WTC11 (cell line): ENCODE measurements around the gene TDP2. TPM values are rescaled to one million over a fixed set of nuclear protein-coding genes. Genes with fewer than 3 reads are reported as not detected.
A peak's percentile ranks its signal among the peaks of the same experiment; 100 is the strongest.

Experiments used
- ATAC-seq: fragments of 200-7000 bp; cut with Tn5 transposase; 2 replicates; pipeline ENCODE4 v1.10.0; 2021; ENCODE audit warnings: mild to moderate bottlenecking, moderate library complexity
- CTCF ChIA-PET: fragments of 300-600 bp; sonication (Branson Sonifier 250); formaldehyde crosslinking; loops from one replicate; lab custom pipeline; 2021; ENCODE audit warnings: antibody characterized with exemption; lab: Charles Lee
- POLR2A ChIA-PET: fragments of 350-600 bp; sonication (Branson Sonifier 250); formaldehyde crosslinking; loops from one replicate; lab custom pipeline; 2021; ENCODE audit warnings: antibody characterized with exemption; lab: Charles Lee
- DNase-seq: peaks from one replicate; pipeline ENCODE4 v3.0.0; 2021; ENCODE audit warnings: low spot score
- H3K27ac Mint-ChIP-seq: 2 replicates; pipeline ENCODE4 v1.8.0; 2021; ENCODE audit warnings: mixed read lengths
- H3K27me3 Mint-ChIP-seq: 2 replicates; pipeline ENCODE4 v1.8.0; 2021; ENCODE audit warnings: low read depth, mild to moderate bottlenecking, moderate library complexity, mixed read lengths
- H3K36me3 Mint-ChIP-seq: 2 replicates; pipeline ENCODE4 v1.8.0; 2021; ENCODE audit warnings: mixed read lengths
- H3K4me1 Mint-ChIP-seq: 2 replicates; pipeline ENCODE4 v1.8.0; 2022; ENCODE audit warnings: mixed read lengths
- H3K4me3 Mint-ChIP-seq: 2 replicates; pipeline ENCODE4 v1.8.0; 2021; ENCODE audit warnings: mild to moderate bottlenecking, moderate library complexity, mixed read lengths
- H3K9me3 Mint-ChIP-seq: 2 replicates; pipeline ENCODE4 v1.8.0; 2021; ENCODE audit warnings: mixed read lengths
- CREM ChIP-seq: sonication (generic); formaldehyde crosslinking; IDR thresholded peaks from 2 replicates; pipeline ENCODE4 v1.8.1; 2022; ENCODE audit warnings: mild to moderate bottlenecking, missing genetic modification reagents, moderate library complexity
- ETV6 ChIP-seq: sonication (generic); formaldehyde crosslinking; IDR thresholded peaks from 2 replicates; pipeline ENCODE4 v1.8.1; 2022; ENCODE audit warnings: mild to moderate bottlenecking, missing genetic modification reagents
- GRHL2 ChIP-seq: fragments of 250-450 bp; sonication (Bioruptor Pico); IDR thresholded peaks from 2 replicates; pipeline ENCODE4 v1.8.0; 2022; ENCODE audit warnings: mild to moderate bottlenecking, moderate library complexity; ENCODE audit not compliant: insufficient replicate concordance, severe bottlenecking
- MYBL2 ChIP-seq: sonication (generic); formaldehyde crosslinking; IDR thresholded peaks from 2 replicates; pipeline ENCODE4 v1.8.1; 2023; ENCODE audit warnings: mild to moderate bottlenecking, moderate library complexity, missing genetic modification reagents
- NFATC4 ChIP-seq: fragments of 250-450 bp; sonication (Bioruptor Pico); IDR thresholded peaks from 2 replicates; pipeline ENCODE4 v1.9.0; 2021; ENCODE audit warnings: mild to moderate bottlenecking
- NFE2L1 ChIP-seq: sonication (generic); formaldehyde crosslinking; IDR thresholded peaks from 2 replicates; pipeline ENCODE4 v1.8.1; 2023; ENCODE audit warnings: missing genetic modification reagents
- NR3C1 ChIP-seq: sonication (generic); formaldehyde crosslinking; conservative IDR thresholded peaks from 2 replicates; pipeline ENCODE4 v1.8.1; 2023; ENCODE audit warnings: low read depth, mild to moderate bottlenecking, missing genetic modification reagents
- OVOL2 ChIP-seq: fragments of 250-450 bp; sonication (Bioruptor Pico); IDR thresholded peaks from 2 replicates; pipeline ENCODE4 v1.9.0; 2021; ENCODE audit warnings: mild to moderate bottlenecking, borderline replicate concordance
- RELA ChIP-seq: sonication (generic); formaldehyde crosslinking; IDR thresholded peaks from 2 replicates; pipeline ENCODE4 v1.8.1; 2022; ENCODE audit warnings: missing genetic modification reagents, mild to moderate bottlenecking, borderline replicate concordance
- SMAD3 ChIP-seq: sonication (generic); formaldehyde crosslinking; IDR thresholded peaks from 2 replicates; pipeline ENCODE4 v1.8.0; 2022; ENCODE audit warnings: missing genetic modification reagents, mild to moderate bottlenecking, borderline replicate concordance
- TEAD1 ChIP-seq: sonication (generic); formaldehyde crosslinking; IDR thresholded peaks from 2 replicates; pipeline ENCODE4 v1.8.0; 2022; ENCODE audit warnings: mild to moderate bottlenecking, missing genetic modification reagents
- TEAD4 ChIP-seq: sonication (generic); formaldehyde crosslinking; IDR thresholded peaks from 2 replicates; pipeline ENCODE4 v1.8.0; 2022; ENCODE audit warnings: mild to moderate bottlenecking, missing genetic modification reagents
- ZNF121 ChIP-seq: sonication (generic); formaldehyde crosslinking; IDR thresholded peaks from 2 replicates; pipeline ENCODE4 v1.8.0; 2023; ENCODE audit warnings: missing genetic modification reagents
- ZNF396 ChIP-seq: fragments of 250-450 bp; sonication (Bioruptor Pico); IDR thresholded peaks from 2 replicates; pipeline ENCODE4 v1.8.0; 2021; ENCODE audit warnings: mild to moderate bottlenecking, moderate library complexity, borderline replicate concordance
- ZNF416 ChIP-seq: fragments of 250-450 bp; sonication (Bioruptor Pico); IDR thresholded peaks from 2 replicates; pipeline ENCODE4 v1.9.0; 2021; ENCODE audit warnings: mild to moderate bottlenecking, inconsistent platforms
- total RNA-seq: library from RNA; stranded (reverse); gene quantifications from 3 replicates; pipeline ENCODE4 v1.2.3, GENCODE V29; 2021
- TF ChIP-seq, protein P1 (sequence below): sonication (generic); formaldehyde crosslinking; IDR thresholded peaks from 2 replicates; pipeline ENCODE4 v1.8.0; 2023; ENCODE audit warnings: missing genetic modification reagents
- TF ChIP-seq, protein P2 (sequence below): fragments of 200-600 bp; IDR thresholded peaks from 2 replicates; pipeline ENCODE4 v1.8.0; 2022; ENCODE audit warnings: antibody characterized with exemption
- TF ChIP-seq, protein P3 (sequence below): sonication (generic); formaldehyde crosslinking; conservative IDR thresholded peaks from 2 replicates; pipeline ENCODE4 v1.8.1; 2022; ENCODE audit warnings: mild to moderate bottlenecking, missing genetic modification reagents
- TF ChIP-seq, protein P4 (sequence below): sonication (generic); formaldehyde crosslinking; IDR thresholded peaks from 2 replicates; pipeline ENCODE4 v1.8.0; 2023; ENCODE audit warnings: mild to moderate bottlenecking, missing genetic modification reagents
- TF ChIP-seq, protein P5 (sequence below): sonication (generic); formaldehyde crosslinking; IDR thresholded peaks from 2 replicates; pipeline ENCODE4 v1.8.0; 2023; ENCODE audit warnings: missing genetic modification reagents, mild to moderate bottlenecking, borderline replicate concordance
- TF ChIP-seq, protein P6 (sequence below): sonication (generic); formaldehyde crosslinking; IDR thresholded peaks from 2 replicates; pipeline ENCODE4 v1.8.1; 2022; ENCODE audit warnings: mild to moderate bottlenecking, moderate library complexity, missing genetic modification reagents
- TF ChIP-seq, protein P7 (sequence below): fragments of 250-450 bp; sonication (Bioruptor Pico); IDR thresholded peaks from 2 replicates; pipeline ENCODE4 v1.9.0; 2021; ENCODE audit warnings: mild to moderate bottlenecking

Gene TDP2
- total RNA-seq, 1 experiment from 2014 or later = 49.1 TPM

DNA sequence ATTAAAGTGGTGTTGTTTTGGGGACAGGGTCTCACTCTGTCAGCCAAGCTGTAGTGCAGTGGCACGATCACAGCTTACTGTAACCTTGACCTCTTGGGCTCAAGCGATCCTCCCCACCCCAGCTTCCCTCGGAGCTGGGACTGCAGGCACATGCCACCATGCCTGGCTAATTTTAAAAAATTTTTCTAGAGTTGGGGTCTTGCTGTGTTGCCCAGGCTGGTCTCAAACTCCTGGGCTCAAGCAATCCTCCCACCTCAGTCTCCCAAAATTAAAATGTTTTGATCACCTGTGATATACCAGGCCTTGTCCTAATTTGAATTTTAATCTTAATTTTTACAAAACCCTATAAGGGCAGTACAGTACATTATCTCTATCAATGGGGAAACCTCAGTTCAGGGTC lies 25.7 kb upstream of the TDP2 start:
- ATAC-seq = no peak
- CTCF ChIA-PET = no interaction called here
- POLR2A ChIA-PET = no interaction called here
- DNase-seq = no peak
- Mint-ChIP-seq H3K27ac (no peak overlapping the region), H3K27me3 (no peaks in the 10 kb centered on the region), H3K4me3 (no peak overlapping the region), H3K4me1 (peaks cover 12% of the 10 kb centered on the region), H3K36me3 (peaks cover 4% of the 10 kb centered on the region), H3K9me3 (0 out of 2 replicates have a peak, but pooled peaks cover under 1% of the 10 kb centered on the region)
- TF ChIP-seq, protein P1, sequence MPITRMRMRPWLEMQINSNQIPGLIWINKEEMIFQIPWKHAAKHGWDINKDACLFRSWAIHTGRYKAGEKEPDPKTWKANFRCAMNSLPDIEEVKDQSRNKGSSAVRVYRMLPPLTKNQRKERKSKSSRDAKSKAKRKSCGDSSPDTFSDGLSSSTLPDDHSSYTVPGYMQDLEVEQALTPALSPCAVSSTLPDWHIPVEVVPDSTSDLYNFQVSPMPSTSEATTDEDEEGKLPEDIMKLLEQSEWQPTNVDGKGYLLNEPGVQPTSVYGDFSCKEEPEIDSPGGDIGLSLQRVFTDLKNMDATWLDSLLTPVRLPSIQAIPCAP (CRISPR knock-in tag) = no peak
- TF ChIP-seq ZNF121 (peak; percentile 48; the same call in 1 of the 2 replicates), ZNF396 (no peak)
- TF ChIP-seq, protein P2, sequence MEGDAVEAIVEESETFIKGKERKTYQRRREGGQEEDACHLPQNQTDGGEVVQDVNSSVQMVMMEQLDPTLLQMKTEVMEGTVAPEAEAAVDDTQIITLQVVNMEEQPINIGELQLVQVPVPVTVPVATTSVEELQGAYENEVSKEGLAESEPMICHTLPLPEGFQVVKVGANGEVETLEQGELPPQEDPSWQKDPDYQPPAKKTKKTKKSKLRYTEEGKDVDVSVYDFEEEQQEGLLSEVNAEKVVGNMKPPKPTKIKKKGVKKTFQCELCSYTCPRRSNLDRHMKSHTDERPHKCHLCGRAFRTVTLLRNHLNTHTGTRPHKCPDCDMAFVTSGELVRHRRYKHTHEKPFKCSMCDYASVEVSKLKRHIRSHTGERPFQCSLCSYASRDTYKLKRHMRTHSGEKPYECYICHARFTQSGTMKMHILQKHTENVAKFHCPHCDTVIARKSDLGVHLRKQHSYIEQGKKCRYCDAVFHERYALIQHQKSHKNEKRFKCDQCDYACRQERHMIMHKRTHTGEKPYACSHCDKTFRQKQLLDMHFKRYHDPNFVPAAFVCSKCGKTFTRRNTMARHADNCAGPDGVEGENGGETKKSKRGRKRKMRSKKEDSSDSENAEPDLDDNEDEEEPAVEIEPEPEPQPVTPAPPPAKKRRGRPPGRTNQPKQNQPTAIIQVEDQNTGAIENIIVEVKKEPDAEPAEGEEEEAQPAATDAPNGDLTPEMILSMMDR = no peak

DNA sequence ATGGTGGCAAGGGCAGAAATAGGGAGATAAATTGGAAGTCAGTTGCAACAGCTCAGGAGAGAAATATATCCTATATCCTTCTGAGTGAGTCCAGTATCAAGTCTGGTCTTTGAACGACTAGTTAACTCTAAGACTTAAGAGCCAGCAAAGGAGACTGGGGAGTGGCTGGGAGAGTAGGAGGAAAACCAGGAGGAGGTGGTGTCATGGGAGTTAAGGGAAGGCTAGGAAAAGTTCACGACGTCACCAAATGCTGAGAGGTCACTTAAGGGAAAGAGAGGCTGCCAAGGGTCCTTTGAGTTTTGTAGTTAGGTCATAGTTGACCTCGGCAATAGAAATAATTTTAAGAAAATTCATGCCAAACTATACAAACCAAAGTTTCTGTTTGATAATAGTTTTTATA lies 25.3 kb upstream of the TDP2 start:
- TF ChIP-seq, protein P3, sequence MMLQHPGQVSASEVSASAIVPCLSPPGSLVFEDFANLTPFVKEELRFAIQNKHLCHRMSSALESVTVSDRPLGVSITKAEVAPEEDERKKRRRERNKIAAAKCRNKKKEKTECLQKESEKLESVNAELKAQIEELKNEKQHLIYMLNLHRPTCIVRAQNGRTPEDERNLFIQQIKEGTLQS (CRISPR knock-in tag) = no peak
- TF ChIP-seq MYBL2 (CRISPR knock-in tag) = no peak
- TF ChIP-seq NFATC4 (CRISPR knock-in tag) = no peak
- TF ChIP-seq TEAD4 (CRISPR knock-in tag) = no peak
- TF ChIP-seq SMAD3 (CRISPR knock-in tag) = no peak
- no peak for TF ChIP-seq GRHL2 (CRISPR knock-in tag)
- TF ChIP-seq TEAD1 = no peak
- TF ChIP-seq, protein P4, sequence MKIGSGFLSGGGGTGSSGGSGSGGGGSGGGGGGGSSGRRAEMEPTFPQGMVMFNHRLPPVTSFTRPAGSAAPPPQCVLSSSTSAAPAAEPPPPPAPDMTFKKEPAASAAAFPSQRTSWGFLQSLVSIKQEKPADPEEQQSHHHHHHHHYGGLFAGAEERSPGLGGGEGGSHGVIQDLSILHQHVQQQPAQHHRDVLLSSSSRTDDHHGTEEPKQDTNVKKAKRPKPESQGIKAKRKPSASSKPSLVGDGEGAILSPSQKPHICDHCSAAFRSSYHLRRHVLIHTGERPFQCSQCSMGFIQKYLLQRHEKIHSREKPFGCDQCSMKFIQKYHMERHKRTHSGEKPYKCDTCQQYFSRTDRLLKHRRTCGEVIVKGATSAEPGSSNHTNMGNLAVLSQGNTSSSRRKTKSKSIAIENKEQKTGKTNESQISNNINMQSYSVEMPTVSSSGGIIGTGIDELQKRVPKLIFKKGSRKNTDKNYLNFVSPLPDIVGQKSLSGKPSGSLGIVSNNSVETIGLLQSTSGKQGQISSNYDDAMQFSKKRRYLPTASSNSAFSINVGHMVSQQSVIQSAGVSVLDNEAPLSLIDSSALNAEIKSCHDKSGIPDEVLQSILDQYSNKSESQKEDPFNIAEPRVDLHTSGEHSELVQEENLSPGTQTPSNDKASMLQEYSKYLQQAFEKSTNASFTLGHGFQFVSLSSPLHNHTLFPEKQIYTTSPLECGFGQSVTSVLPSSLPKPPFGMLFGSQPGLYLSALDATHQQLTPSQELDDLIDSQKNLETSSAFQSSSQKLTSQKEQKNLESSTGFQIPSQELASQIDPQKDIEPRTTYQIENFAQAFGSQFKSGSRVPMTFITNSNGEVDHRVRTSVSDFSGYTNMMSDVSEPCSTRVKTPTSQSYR (CRISPR knock-in tag) = no peak
- no peak for TF ChIP-seq CREM (CRISPR knock-in tag)
- TF ChIP-seq ZNF416 (CRISPR knock-in tag) = no peak
- TF ChIP-seq, protein P5, sequence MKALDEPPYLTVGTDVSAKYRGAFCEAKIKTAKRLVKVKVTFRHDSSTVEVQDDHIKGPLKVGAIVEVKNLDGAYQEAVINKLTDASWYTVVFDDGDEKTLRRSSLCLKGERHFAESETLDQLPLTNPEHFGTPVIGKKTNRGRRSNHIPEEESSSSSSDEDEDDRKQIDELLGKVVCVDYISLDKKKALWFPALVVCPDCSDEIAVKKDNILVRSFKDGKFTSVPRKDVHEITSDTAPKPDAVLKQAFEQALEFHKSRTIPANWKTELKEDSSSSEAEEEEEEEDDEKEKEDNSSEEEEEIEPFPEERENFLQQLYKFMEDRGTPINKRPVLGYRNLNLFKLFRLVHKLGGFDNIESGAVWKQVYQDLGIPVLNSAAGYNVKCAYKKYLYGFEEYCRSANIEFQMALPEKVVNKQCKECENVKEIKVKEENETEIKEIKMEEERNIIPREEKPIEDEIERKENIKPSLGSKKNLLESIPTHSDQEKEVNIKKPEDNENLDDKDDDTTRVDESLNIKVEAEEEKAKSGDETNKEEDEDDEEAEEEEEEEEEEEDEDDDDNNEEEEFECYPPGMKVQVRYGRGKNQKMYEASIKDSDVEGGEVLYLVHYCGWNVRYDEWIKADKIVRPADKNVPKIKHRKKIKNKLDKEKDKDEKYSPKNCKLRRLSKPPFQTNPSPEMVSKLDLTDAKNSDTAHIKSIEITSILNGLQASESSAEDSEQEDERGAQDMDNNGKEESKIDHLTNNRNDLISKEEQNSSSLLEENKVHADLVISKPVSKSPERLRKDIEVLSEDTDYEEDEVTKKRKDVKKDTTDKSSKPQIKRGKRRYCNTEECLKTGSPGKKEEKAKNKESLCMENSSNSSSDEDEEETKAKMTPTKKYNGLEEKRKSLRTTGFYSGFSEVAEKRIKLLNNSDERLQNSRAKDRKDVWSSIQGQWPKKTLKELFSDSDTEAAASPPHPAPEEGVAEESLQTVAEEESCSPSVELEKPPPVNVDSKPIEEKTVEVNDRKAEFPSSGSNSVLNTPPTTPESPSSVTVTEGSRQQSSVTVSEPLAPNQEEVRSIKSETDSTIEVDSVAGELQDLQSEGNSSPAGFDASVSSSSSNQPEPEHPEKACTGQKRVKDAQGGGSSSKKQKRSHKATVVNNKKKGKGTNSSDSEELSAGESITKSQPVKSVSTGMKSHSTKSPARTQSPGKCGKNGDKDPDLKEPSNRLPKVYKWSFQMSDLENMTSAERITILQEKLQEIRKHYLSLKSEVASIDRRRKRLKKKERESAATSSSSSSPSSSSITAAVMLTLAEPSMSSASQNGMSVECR (CRISPR knock-in tag) = no peak
- TF ChIP-seq RELA = no peak
- TF ChIP-seq, protein P6, sequence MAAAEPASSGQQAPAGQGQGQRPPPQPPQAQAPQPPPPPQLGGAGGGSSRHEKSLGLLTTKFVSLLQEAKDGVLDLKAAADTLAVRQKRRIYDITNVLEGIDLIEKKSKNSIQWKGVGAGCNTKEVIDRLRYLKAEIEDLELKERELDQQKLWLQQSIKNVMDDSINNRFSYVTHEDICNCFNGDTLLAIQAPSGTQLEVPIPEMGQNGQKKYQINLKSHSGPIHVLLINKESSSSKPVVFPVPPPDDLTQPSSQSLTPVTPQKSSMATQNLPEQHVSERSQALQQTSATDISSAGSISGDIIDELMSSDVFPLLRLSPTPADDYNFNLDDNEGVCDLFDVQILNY (CRISPR knock-in tag) = no peak
- no peak for TF ChIP-seq NR3C1 (CRISPR knock-in tag)
- TF ChIP-seq OVOL2 (CRISPR knock-in tag) = no peak
- TF ChIP-seq NFE2L1 (CRISPR knock-in tag) = no peak
- TF ChIP-seq ETV6 (CRISPR knock-in tag) = no peak
- TF ChIP-seq, protein P7, sequence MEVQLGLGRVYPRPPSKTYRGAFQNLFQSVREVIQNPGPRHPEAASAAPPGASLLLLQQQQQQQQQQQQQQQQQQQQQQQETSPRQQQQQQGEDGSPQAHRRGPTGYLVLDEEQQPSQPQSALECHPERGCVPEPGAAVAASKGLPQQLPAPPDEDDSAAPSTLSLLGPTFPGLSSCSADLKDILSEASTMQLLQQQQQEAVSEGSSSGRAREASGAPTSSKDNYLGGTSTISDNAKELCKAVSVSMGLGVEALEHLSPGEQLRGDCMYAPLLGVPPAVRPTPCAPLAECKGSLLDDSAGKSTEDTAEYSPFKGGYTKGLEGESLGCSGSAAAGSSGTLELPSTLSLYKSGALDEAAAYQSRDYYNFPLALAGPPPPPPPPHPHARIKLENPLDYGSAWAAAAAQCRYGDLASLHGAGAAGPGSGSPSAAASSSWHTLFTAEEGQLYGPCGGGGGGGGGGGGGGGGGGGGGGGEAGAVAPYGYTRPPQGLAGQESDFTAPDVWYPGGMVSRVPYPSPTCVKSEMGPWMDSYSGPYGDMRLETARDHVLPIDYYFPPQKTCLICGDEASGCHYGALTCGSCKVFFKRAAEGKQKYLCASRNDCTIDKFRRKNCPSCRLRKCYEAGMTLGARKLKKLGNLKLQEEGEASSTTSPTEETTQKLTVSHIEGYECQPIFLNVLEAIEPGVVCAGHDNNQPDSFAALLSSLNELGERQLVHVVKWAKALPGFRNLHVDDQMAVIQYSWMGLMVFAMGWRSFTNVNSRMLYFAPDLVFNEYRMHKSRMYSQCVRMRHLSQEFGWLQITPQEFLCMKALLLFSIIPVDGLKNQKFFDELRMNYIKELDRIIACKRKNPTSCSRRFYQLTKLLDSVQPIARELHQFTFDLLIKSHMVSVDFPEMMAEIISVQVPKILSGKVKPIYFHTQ (CRISPR knock-in tag) = no peak
- no peak for DNase-seq
- Mint-ChIP-seq H3K4me1 (peaks cover 16% of the 10 kb centered on the region), H3K27me3 (no peaks in the 10 kb centered on the region), H3K9me3 (0 out of 2 replicates have a peak, but pooled peaks cover 3% of the 10 kb centered on the region), H3K36me3 (peaks cover 9% of the 10 kb centered on the region), H3K4me3 (no peak overlapping the region), H3K27ac (peak overlapping the region; percentile 0; the same call in 1 of the 2 replicates)
- ATAC-seq = no peak
- ChIA-PET CTCF (no interaction called here), POLR2A (no interaction called here)
